HepG2 (cell line): ENCODE measurements around the gene FANCE. TPM values are rescaled to one million over a fixed set of nuclear protein-coding genes. Genes with fewer than 3 reads are reported as not detected.

Experiments used
- AKAP8 ChIP-seq: sonication (generic); formaldehyde crosslinking; IDR thresholded peaks from 2 replicates; pipeline ENCODE4 v1.5.1; 2020; ENCODE audit warnings: mild to moderate bottlenecking, missing genetic modification reagents
- BORCS8-MEF2B ChIP-seq: sonication (generic); formaldehyde crosslinking; IDR thresholded peaks from 2 replicates; pipeline ENCODE4 v1.8.0; 2022; ENCODE audit warnings: mild to moderate bottlenecking, missing genetic modification reagents
- HDAC6 ChIP-seq: fragments of 200-600 bp; sonication (generic); IDR thresholded peaks from 2 replicates; pipeline ENCODE4 v1.7.0; 2017; ENCODE audit warnings: mild to moderate bottlenecking, antibody characterized with exemption, low read length, low read depth
- MEF2D ChIP-seq: sonication (generic); formaldehyde crosslinking; IDR thresholded peaks from 2 replicates; pipeline ENCODE4 v1.5.1; 2020; ENCODE audit warnings: mild to moderate bottlenecking, missing genetic modification reagents
- PAXIP1 ChIP-seq: sonication (generic); formaldehyde crosslinking; conservative IDR thresholded peaks from 2 replicates; pipeline ENCODE4 v1.4.0; 2020; ENCODE audit warnings: mild to moderate bottlenecking, missing genetic modification reagents, moderate library complexity
- POGK ChIP-seq: sonication (generic); formaldehyde crosslinking; conservative IDR thresholded peaks from 2 replicates; pipeline ENCODE4 v1.8.0; 2022; ENCODE audit warnings: mild to moderate bottlenecking, moderate library complexity, missing genetic modification reagents
- TFDP1 ChIP-seq: IDR thresholded peaks from 2 replicates; pipeline ENCODE4 v1.6.1; 2016; ENCODE audit warnings: missing compliant biosample characterization, missing genetic modification reagents, borderline replicate concordance
- USF2 ChIP-seq, 2 experiments: sonication (generic) in 1 of 2; formaldehyde crosslinking in 1 of 2; IDR thresholded peaks; 2 replicates each; pipeline versions ENCODE4 v1.5.1 to v1.6.1; 2011 to 2020; ENCODE audit warnings: borderline replicate concordance in 1 of 2, low read depth in 1 of 2, low read length in 1 of 2, mild to moderate bottlenecking in 1 of 2, missing genetic modification reagents in 1 of 2, moderate library complexity in 1 of 2
- ZFP91 ChIP-seq: sonication (generic); formaldehyde crosslinking; IDR thresholded peaks from 2 replicates; pipeline ENCODE4 v1.9.0; 2022; ENCODE audit warnings: missing genetic modification reagents, mild to moderate bottlenecking, borderline replicate concordance
- ZNF160 ChIP-seq: sonication (generic); formaldehyde crosslinking; IDR thresholded peaks from 2 replicates; pipeline ENCODE4 v1.8.0; 2022; ENCODE audit warnings: mild to moderate bottlenecking, inconsistent platforms, missing genetic modification reagents
- ZNF557 ChIP-seq: sonication (generic); formaldehyde crosslinking; IDR thresholded peaks from 2 replicates; pipeline ENCODE4 v1.4.0; 2020; ENCODE audit warnings: missing genetic modification reagents
- polyA plus RNA-seq, 8 experiments: library from polyadenylated mRNA; depleted of rRNA in 3 of 8; stranded (reverse) in 7 of 8; unstranded in 1 of 8; fragments of >200 nt; fragmentation: Illumina TruSeq in 4 of 8; extraction: Trizol in 4 of 8; gene quantifications; 2 replicates each; pipeline versions ENCODE4 v1.2.1 to v1.2.3, GENCODE V29; 2011 to 2016; ENCODE audit warnings: low read depth in 4 of 8, missing spikeins in 1 of 8, mixed read lengths in 1 of 8; ENCODE audit not compliant: insufficient read depth in 1 of 8
- total RNA-seq, 5 experiments: library from RNA; depleted of rRNA; stranded (reverse); fragments of >200 nt; fragmentation: Illumina TruSeq; extraction: Trizol; gene quantifications; 2 replicates each; pipeline ENCODE4 v1.2.3, GENCODE V29; 2016; ENCODE audit warnings: low read depth in 1 of 5

The FANCE gene
- total and polyA plus RNA-seq, 2 of the 13 experiments (the other 11 are each of a cell fraction or from before 2014, with no cell fraction given) = 7.1 to 11.2 TPM

GRCh38 chr6:35469751-35470662 is 17.9 kb downstream of the FANCE start (continued):
- TF ChIP-seq POGK (CRISPR knock-in tag) = no peak; the same call in 1 of the 2 replicates
- TF ChIP-seq HDAC6 = no peak
- 0 out of 2 replicates have a peak, but pooled peaks have one; percentile 25 for TF ChIP-seq ZFP91
- TF ChIP-seq USF2 (IDR thresholded peaks at IDR 0.05; ENCODE audit: low read depth, low read length) = peak; percentile 44
- TF ChIP-seq USF2 (CRISPR knock-in tag; IDR thresholded peaks at IDR 0.05; ENCODE audit: borderline replicate concordance) = peak; percentile 40; the same call in 1 of the 2 replicates
- no peak for TF ChIP-seq AKAP8 (CRISPR knock-in tag)
- peak; percentile 26; the same call in 1 of the 2 replicates for TF ChIP-seq BORCS8-MEF2B (CRISPR knock-in tag)
- TF ChIP-seq ZNF557 (CRISPR knock-in tag) = no peak
- TF ChIP-seq ZNF160 (CRISPR knock-in tag) = no peak
- TF ChIP-seq PAXIP1 = no peak
- TF ChIP-seq TFDP1 = peak; percentile 15; the same call in 1 of the 2 replicates
- 0 out of 2 replicates have a peak, but pooled peaks have one; percentile 17 for TF ChIP-seq MEF2D (CRISPR knock-in tag)
